HG02981 (cell line): ENCODE data around the gene ZDHHC24.

Source experiments
- ATAC-seq: cut with Tn5 transposase; IDR thresholded peaks from one replicate; pipeline ENCODE4 v1.9.1; 2021; ENCODE audit warnings: mild to moderate bottlenecking, moderate library complexity; ENCODE audit not compliant: unreplicated experiment

The ZDHHC24 gene

DNA sequence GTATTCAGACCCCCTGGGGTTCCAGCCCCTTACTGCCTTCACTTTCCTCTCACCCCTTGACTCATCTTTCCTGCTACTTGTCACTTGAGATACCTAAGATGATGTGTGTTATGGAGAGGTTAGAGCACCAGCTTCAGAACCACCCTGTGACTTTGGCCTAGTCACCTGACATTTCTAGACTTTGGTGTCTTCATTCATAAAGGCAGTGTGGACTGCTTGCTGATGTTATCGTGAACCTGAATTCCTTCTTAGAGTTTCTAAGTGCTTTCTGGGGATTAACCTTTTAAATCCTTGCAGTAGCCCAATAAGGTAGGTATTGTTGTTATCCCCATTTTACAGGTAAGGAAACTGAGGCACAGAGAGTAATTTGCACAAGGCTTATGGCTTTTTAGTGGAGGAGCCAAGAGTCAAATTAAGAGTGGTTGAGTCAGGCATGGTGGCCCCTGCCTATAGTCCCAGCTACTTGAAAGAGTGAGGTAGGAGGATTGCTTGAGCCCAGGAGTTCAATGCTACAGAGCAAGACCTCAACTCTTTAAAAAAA lies 40.5 kb downstream of the ZDHHC24 start:
- ATAC-seq: no peak

- ATAC-seq: no peak
Measured at GRCh38 chr11:66498506-66498905, 47.3 kb downstream of the ZDHHC24 start.

DNA sequence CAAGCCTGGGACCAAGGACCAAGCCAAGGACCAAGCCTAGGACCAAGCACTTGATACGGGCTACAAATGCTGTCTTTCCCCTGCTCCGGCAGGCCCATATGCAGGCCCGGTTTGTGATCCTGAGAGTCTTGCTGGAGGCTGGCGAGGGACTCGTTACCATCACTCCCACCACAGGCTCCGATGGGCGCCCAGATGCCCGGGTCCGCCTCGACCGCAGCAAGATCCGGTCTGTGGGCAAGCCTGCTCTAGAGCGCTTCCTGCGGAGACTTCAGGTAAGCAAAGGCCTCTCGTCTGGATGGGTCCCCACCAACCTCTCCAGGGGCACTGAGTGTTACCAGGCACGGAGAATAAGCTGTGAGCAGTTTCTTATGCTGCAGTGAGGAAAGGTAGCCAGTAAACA lies 48.6 kb downstream of the ZDHHC24 start:
- ATAC-seq: no peak

DNA sequence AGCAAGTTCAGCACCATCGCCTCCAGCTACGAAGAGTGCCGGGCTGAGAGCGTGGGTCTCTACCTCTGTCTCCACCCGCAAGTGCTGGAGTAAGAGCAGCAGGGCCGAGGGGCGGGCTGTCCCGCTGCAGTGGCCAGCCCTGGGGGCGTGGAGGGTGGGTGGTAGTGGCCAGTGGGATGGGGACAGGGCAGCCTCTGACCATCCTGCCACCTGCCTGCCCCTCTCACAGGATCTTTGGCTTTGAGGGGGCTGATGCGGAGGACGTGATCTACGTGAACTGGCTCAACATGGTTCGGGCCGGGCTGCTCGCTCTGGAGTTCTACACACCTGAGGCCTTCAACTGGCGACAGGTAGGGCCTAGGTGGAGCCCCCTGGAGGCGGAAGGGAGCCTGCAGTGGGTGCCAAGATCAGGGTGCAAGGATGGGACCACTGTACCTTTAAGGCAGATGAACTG lies 50.4 kb downstream of the ZDHHC24 start:
- no peak for ATAC-seq

GRCh38 chr11:66494935-66495334 lies 50.9 kb downstream of the ZDHHC24 start:
- ATAC-seq: no peak

DNA sequence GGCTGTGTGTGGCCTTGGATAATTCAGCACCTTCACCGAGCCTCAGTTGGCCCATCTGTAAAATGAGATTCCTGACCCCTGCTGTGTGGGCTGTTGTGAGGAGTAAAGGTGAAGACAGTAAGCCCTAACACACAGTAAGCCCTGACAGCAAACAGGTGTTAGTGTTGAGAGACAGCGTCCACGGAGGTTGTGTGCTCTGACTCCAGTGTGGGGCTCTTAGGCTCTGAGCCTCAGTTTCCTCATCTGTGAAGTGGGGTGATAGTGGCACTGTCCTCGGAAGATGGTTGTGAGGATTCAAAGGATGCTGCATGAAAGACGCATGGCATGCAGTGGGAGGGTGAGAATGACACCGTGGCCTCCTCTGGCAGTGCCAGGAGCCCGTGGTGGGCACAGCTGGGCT lies 51.4 kb downstream of the ZDHHC24 start:
- ATAC-seq: no peak

DNA sequence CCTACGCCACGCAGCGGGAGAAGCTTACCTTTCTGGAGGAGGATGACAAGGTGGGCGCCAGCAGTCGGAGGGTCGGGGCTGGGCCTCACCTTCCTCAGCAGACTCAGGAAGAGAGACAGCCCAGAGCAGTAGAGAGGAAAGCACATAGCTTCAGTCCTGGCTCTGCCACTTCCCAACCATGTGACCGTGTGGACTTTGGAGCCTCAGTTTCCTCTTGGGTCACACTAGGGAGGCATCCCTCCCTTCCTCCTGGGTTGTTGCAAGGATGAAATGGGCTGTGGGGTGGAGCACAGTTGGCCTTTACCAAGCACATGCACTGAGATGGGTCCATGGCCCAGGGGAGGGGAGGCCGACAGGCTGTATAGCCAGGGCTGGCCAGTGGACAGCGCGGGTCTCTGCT lies 52.7 kb downstream of the ZDHHC24 start:
- ATAC-seq: no peak

DNA sequence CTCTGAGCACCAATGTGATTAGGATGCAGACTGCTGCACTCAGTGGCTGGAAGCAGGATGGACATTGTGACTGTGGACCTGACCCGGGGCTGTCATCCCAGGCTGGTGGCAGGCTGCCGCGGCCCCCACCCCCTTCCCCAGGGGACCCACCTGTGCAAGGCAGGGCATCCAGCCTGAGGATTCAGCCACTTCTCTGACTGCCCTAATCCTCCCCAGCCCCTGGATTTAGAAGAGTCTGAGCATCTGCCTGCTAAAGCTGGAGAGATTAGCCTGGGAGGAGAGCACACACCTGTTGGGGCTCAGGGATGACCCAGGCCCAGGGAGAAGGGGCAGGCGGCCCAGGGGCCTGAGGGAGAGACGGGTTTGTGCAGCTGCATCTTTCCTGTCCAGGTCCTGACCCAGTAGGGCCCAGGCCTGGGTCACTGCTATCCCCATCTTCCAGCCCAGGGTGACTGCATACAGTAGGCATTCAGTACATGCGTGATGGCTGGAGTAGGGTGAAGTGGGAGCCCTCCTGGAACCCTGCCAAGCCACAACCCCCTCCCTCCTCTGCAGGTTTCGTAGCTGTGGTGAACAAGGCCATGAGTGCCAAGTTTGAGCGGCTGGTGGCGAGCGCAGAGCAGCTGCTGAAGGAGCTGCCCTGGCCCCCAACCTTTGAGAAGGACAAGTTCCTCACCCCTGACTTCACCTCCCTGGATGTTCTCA lies 53.5 kb downstream of the ZDHHC24 start:
- no peak for ATAC-seq

DNA sequence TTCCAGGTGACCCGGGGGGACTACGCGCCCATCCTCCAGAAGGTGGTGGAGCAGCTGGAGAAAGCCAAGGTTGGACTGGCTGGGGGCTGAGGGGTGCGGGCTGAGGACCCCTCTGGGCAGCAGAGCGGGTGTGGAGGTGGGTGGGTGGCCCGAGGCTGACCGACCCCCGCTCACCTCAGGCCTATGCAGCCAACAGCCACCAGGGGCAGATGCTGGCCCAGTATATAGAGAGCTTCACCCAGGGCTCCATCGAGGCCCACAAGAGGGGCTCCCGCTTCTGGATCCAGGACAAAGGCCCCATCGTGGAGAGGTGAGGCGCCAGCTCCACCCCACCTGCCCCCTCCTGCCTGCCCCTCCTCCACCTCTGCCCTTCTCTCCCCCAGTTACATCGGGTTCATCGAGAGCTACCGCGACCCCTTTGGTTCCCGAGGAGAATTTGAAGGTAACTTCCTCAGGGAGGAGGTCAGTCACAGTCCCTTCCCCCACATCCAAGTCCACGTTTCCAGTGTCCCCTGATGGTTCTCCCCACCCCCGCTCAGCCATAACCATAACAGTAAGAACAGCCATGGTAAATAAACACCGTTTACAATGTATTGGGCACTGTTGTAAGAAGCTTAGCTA lies 54.4 kb downstream of the ZDHHC24 start:
- ATAC-seq: no peak

GRCh38 chr11:66489636-66490035 lies 56.2 kb downstream of the ZDHHC24 start:
- no peak for ATAC-seq

DNA sequence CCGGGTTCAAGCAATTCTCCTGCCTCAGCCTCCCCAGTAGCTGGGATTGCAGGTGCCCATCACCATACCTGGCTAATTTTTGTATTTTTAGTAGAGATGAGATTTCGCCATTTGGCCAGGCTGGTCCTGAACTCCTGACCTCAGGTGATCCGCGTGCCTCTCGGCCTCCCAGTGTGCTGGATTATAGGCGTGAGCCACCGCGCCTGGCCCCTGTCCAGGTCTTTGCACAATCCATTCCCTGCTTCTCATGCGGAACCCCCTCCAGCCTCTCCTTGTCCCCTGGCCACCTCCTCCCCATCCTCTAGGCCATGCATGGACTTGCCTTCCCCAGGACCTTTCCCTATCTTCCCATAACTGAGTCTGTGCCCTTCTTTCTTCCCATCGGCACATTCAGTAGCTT lies 56.9 kb downstream of the ZDHHC24 start:
- ATAC-seq: no peak

GRCh38 chr11:66484806-66485380 lies 61.0 kb downstream of the ZDHHC24 start:
- ATAC-seq: no peak

GRCh38 chr11:66480117-66480938 lies 65.5 kb downstream of the ZDHHC24 start, which contains the start of gene DPP3:
DPP3 (plus strand) TSS chr11:66480434; CDS start chr11:66482201, 1,767 bp downstream.
- ATAC-seq: peak; percentile 91

GRCh38 chr11:66479394-66480116 lies 66.3 kb downstream of the ZDHHC24 start:
- ATAC-seq: no peak

GRCh38 chr11:66478729-66479393 lies 67.0 kb downstream of the ZDHHC24 start:
- ATAC-seq: no peak

GRCh38 chr11:66477263-66478201 lies 68.3 kb downstream of the ZDHHC24 start:
- no peak for ATAC-seq

GRCh38 chr11:66476841-66477251 lies 69.0 kb downstream of the ZDHHC24 start:
- no peak for ATAC-seq

DNA sequence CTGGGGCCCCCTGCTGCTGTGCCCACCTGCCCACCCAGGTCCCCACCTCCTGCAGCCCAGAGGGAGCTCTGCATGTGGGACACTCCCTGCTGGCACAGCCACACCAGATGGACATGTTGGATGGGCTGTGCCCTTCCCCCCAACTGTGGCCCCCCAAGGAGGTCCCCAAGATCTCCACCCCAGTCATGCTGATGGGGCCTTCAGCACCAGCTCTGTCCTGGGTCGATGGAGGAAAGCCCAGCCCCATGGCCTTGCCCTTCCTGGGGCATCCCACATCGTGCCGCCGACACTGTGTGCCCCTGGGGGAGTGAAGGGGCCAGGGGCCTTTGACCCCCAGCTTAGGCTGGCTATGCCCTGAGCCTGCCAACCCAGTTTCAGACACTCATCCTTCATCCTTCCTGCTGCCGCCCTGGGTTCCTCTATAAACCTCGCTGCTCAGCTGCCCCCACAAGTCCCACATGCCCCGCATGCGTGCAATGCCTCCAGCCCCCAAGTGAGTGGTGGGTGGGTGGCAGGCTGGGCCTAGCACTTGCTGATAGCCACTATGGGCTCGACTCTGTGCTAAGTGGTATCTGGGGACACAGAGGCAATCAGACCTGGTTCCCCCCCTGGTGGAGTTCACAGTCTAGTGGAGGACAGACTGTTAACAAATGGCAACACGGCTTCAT lies 69.5 kb downstream of the ZDHHC24 start:
- no peak for ATAC-seq
